Measurements from ENCODE around the gene ADPRHL1.
"Not testable (repeated sequence)": the region's sequence is repeated elsewhere in the genome, so short reads cannot be mapped to it uniquely, and the experiment has no call there.

The ADPRHL1 gene

GRCh38 chr13:113442985-113443362 is 10.3 kb downstream of the ADPRHL1 start:
- no peak for TF ChIP-seq POLR2A (IDR thresholded peaks at IDR 0.05; ENCODE audit: low read depth, low read length)
- no peak for DNase-seq (ENCODE audit: insufficient read length, low spot score)
- FAIRE-seq = no peak

- no peak for DNase-seq (ENCODE audit: insufficient read length, low spot score)
- no peak for TF ChIP-seq POLR2A (IDR thresholded peaks at IDR 0.05; ENCODE audit: low read depth, low read length)
- FAIRE-seq = no peak
Observed at GRCh38 chr13:113442354-113442984, 10.8 kb downstream of the ADPRHL1 start.

GRCh38 chr13:113441661-113442060 is 11.6 kb downstream of the ADPRHL1 start:
- FAIRE-seq (no peak), DNase-seq (ENCODE audit: insufficient read length, low spot score) (no peak)
- no peak for TF ChIP-seq POLR2A (IDR thresholded peaks at IDR 0.05; ENCODE audit: low read depth, low read length)

GRCh38 chr13:113437408-113438010 is 15.8 kb downstream of the ADPRHL1 start:
- no peak for TF ChIP-seq POLR2A (IDR thresholded peaks at IDR 0.05; ENCODE audit: low read depth, low read length)
- peak; percentile 48 for DNase-seq (ENCODE audit: insufficient read length, low spot score)
- no peak for FAIRE-seq

- DNase-seq (ENCODE audit: insufficient read length, low spot score); FAIRE-seq: not testable (repeated sequence)
Observed at GRCh38 chr13:113436866-113437265, 16.4 kb downstream of the ADPRHL1 start.

- not testable (repeated sequence) for FAIRE-seq; DNase-seq (ENCODE audit: insufficient read length, low spot score)
Observed at GRCh38 chr13:113435907-113436306, 17.4 kb downstream of the ADPRHL1 start.

GRCh38 chr13:113433391-113433916 is 19.8 kb downstream of the ADPRHL1 start:
- no peak for TF ChIP-seq POLR2A (IDR thresholded peaks at IDR 0.05; ENCODE audit: low read depth, low read length)
- no peak for DNase-seq (ENCODE audit: insufficient read length, low spot score)
- no peak for FAIRE-seq

GRCh38 chr13:113432506-113433270 is 20.6 kb downstream of the ADPRHL1 start:
- DNase-seq (ENCODE audit: insufficient read length, low spot score) = no peak
- TF ChIP-seq POLR2A (IDR thresholded peaks at IDR 0.05; ENCODE audit: low read depth, low read length) = no peak
- FAIRE-seq = no peak

- FAIRE-seq (no peak), DNase-seq (ENCODE audit: insufficient read length, low spot score) (no peak)
- no peak for TF ChIP-seq POLR2A (IDR thresholded peaks at IDR 0.05; ENCODE audit: low read depth, low read length)
Observed at GRCh38 chr13:113431171-113431570, 22.1 kb downstream of the ADPRHL1 start.

GRCh38 chr13:113430378-113431110 is 22.7 kb downstream of the ADPRHL1 start:
- DNase-seq (ENCODE audit: insufficient read length, low spot score) (no peak), FAIRE-seq (no peak)
- no peak for TF ChIP-seq POLR2A (IDR thresholded peaks at IDR 0.05; ENCODE audit: low read depth, low read length)

- no peak for TF ChIP-seq POLR2A (IDR thresholded peaks at IDR 0.05; ENCODE audit: low read depth, low read length)
- FAIRE-seq = no peak
- no peak for DNase-seq (ENCODE audit: insufficient read length, low spot score)
Observed at GRCh38 chr13:113429608-113429985, 23.7 kb downstream of the ADPRHL1 start.

GRCh38 chr13:113428871-113429607 is 24.2 kb downstream of the ADPRHL1 start:
- no peak for TF ChIP-seq POLR2A (IDR thresholded peaks at IDR 0.05; ENCODE audit: low read depth, low read length)
- FAIRE-seq = no peak
- DNase-seq (ENCODE audit: insufficient read length, low spot score) = no peak

GRCh38 chr13:113428469-113428865 is 24.8 kb downstream of the ADPRHL1 start:
- no peak for FAIRE-seq
- no peak for DNase-seq (ENCODE audit: insufficient read length, low spot score)
- no peak for TF ChIP-seq POLR2A (IDR thresholded peaks at IDR 0.05; ENCODE audit: low read depth, low read length)

Measured in H54 (cell line).